GM12873 (cell line): ENCODE results near the gene ANKS1A.

Source experiments
- TF ChIP-seq, protein P1 (sequence below): IDR thresholded peaks from 2 replicates; pipeline ENCODE4 v1.5.1; 2012; ENCODE audit warnings: low read depth, mild to moderate bottlenecking, moderate library complexity, low read length, control low read depth; ENCODE audit not compliant: insufficient read depth; ENCODE audit errors: missing control alignments

Gene ANKS1A

DNA sequence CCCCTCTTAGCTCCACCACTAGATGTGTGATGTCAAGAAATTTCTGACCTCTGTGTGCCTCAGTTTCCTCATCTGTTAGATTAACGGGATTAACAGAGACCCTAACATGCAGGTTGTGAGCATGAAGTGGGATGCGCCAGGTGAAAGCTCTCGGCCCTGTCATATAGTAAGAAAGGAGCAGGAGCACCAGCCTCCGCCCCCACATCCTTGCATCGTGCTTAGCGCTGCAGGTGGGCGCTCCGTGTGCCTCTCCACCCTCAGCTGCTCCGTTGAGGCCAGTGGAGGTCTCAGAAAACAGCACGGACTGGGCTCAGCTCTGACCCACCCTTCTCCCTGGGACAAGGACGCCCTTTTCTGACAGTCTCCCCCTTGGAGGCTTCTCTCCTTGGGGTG, 188.7 kb downstream of the ANKS1A start:
- TF ChIP-seq, protein P1, sequence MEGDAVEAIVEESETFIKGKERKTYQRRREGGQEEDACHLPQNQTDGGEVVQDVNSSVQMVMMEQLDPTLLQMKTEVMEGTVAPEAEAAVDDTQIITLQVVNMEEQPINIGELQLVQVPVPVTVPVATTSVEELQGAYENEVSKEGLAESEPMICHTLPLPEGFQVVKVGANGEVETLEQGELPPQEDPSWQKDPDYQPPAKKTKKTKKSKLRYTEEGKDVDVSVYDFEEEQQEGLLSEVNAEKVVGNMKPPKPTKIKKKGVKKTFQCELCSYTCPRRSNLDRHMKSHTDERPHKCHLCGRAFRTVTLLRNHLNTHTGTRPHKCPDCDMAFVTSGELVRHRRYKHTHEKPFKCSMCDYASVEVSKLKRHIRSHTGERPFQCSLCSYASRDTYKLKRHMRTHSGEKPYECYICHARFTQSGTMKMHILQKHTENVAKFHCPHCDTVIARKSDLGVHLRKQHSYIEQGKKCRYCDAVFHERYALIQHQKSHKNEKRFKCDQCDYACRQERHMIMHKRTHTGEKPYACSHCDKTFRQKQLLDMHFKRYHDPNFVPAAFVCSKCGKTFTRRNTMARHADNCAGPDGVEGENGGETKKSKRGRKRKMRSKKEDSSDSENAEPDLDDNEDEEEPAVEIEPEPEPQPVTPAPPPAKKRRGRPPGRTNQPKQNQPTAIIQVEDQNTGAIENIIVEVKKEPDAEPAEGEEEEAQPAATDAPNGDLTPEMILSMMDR = no peak

DNA sequence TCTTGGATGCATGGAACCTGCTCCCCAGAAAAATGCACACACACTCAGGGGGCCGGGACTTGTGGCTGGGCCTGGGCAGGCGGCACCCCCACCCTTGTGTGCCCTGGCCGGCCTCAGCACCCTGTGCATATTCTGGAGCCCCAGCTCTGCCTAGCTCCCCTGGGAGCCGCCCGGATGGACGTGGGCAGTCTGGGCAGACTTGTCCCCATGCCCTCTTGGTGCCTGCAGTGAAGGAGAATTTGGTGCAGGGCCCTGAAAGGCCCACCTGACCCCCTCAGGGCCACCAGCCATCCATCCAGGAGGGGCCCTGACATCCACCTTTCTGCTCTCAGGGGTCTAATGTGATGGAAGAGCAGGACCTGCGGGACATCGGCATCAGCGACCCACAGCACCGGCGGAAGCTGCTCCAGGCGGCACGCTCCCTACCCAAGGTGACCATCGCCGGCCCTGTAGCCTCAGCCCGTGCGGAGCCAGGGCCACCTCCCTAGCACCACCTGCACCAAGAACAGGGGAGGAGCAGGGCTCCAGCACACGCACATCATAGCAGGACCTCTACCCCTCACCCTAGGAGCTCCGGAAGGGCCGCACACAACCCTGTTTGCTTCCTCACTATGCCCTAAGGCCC, 189.3 kb downstream of the ANKS1A start:
- TF ChIP-seq, protein P1 = no peak

DNA sequence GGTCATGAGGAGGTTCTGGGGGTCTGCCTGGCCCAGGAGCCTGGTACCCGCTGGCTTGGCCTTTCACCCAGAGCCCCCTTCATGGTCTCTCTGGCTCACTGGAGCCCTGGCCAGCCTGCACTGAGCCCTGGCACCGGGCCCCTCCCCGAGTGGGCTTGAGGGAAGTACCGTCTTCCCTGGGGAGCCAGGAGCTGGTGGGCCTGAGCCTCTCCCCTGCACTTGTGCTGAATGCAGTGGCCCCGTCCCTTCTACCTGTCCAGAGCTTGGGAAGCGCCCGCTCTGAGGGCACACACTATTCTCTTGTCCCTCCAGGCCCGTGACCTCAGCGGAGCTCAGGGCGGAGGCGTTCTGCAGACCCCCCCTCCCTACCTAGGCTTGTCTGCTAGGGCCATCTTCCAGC, 189.8 kb downstream of the ANKS1A start:
- TF ChIP-seq, protein P1 = no peak

DNA sequence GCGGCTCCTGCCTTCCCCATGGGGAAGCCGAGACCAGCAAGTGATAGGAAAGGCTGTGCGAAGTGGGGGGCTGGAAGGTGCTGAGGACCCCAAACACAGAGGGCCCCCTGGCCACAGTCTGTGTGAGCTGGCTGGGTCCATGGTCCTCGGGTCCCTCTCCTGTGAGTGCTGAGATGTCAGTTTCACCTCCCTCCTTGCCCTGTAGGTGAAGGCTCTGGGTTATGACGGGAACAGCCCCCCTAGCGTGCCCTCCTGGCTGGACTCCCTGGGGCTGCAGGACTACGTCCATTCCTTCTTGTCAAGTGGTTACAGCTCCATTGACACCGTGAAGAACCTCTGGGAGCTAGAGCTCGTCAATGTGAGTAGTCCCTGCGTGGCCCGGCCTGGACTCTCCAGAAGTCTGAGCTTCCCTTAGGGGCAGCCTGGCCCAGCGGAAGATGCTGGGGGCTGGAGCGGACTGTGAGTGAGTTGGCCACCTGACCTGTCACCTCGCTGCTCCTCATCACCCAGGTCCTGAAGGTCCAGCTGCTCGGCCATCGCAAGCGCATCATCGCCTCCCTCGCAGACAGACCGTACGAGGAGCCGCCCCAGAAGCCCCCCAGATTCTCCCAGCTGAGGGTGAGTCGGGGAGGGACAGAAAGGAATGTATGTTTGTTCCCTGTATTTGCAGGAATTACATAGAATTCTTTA, 190.4 kb downstream of the ANKS1A start:
- TF ChIP-seq, protein P1 = no peak

- TF ChIP-seq, protein P1 = no peak
These were observed 191.1 kb downstream of the ANKS1A start for GRCh38 chr6:35080016-35080680.

DNA sequence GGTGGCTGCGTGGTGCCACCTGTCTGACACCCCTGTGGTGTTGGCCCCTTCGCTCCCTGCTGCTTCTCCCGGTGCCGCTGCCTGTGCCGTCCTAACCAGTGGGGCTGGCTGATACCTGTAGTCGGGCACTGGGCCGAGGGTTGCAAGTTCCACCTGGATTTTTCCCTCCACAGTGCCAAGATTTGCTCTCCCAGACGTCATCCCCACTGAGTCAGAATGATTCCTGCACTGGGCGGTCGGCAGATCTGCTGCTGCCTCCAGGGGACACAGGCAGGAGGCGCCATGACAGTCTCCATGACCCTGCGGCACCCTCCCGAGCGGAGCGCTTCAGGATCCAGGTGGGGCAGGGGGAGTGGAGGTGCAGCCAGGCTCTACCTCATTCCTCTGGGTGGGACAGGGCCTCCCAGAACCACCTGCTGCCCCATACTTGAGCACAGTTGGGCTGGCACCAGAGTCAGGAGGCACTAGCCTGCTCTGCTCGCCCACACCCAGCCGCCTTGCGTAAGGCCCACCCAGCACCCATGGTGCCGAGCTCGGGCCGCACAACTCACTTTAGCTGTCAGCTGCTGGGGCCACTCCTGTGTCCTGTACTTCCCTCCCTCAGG, 191.9 kb downstream of the ANKS1A start:
- TF ChIP-seq, protein P1 = no peak

DNA sequence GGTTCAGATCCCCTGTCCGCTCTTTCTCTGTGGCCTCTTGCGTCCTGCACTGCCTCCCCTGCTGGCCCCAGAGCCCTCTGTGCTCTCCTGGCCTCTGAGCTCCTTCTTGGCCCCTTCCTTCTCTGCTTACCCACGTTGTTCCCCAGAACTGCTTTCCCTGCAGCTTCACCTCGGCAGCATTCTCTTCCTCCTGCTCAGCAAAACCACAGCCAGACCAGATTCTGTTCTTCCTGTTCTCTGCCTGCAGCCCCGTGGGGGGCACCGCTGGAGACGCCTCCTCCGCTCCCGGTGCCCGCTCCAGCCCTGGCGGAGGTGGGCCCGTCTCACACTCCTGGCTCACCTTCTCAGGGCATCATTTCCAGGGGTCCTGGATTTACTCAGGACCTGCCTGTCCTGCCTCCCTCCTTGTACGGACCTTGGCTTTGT, 192.4 kb downstream of the ANKS1A start:
- TF ChIP-seq, protein P1 = no peak
